K562 (cell line): Measurements from ENCODE around the gene BASP1. TPM values are rescaled to one million over a fixed set of nuclear protein-coding genes. Genes with fewer than 3 reads are reported as not detected.

Experiments used
- ATAC-seq: fragments of 200-7000 bp; cut with Tn5 transposase; 3 replicates; pipeline ENCODE4 v1.9.1; 2020; ENCODE audit warnings: moderate library complexity
- BruUV-seq: library from RNA; stranded (reverse); fragments of 400-500 nt; replicated peaks from 2 replicates; lab custom pipeline; 2021; lab: Mats Ljungman, UMichigan
- CTCF ChIA-PET: fragments of 300-600 bp; formaldehyde crosslinking; extraction: SDS; loops from one replicate; lab custom pipeline; 2021; ENCODE audit warnings: low intra/inter-chr PET ratio; lab: Yijun Ruan, JAX
- POLR2A ChIA-PET: fragments of 300-600, 350-650 bp; sonication (Branson Sonifier 250); formaldehyde crosslinking; extraction: SDS; loops from one replicate; lab custom pipeline; 2021; ENCODE audit warnings: antibody characterized with exemption, inconsistent platforms; lab: Yijun Ruan, JAX
- DNase-seq, 4 experiments: peaks; one replicate each; pipeline versions ENCODE4 v3.0.0 to v3.0.0-alpha.2; 2011 to 2018; ENCODE audit warnings: low spot score in 3 of 4, mixed read lengths in 3 of 4; ENCODE audit errors: extremely low read depth in 1 of 4
- FAIRE-seq: peaks from 2 replicates; lab custom pipeline; 2011; peaks lifted over from hg19 to GRCh38; lab: Jason Lieb, UNC
- H2AFZ ChIP-seq: 2 replicates; pipeline ENCODE4 v1.6.0; 2011; ENCODE audit warnings: low read depth, low read length, control low read depth, inconsistent platforms
- H3K27ac ChIP-seq: fragments of 200-600 bp; 3 replicates; pipeline ENCODE4 v1.8.0; 2011; ENCODE audit warnings: low read depth, mild to moderate bottlenecking, control low read depth, inconsistent platforms, low read length, moderate library complexity, mixed read lengths; ENCODE audit errors: extremely low read depth
- H3K27me3 ChIP-seq, 2 experiments: fragments of 300-600 bp in 1 of 2; 2 replicates in 1 of 2; 3 replicates in 1 of 2; pipeline versions ENCODE4 v1.6.0 to v1.8.0; 2011; ENCODE audit warnings: inconsistent platforms in 2 of 2, low read length in 2 of 2, mild to moderate bottlenecking in 1 of 2, mixed read lengths in 1 of 2, moderate library complexity in 1 of 2; ENCODE audit not compliant: control insufficient read depth in 2 of 2, insufficient read depth in 2 of 2
- H3K36me3 ChIP-seq: fragments of 300-600 bp; 3 replicates; pipeline ENCODE4 v1.8.0; 2011; ENCODE audit warnings: mild to moderate bottlenecking, low read length, inconsistent platforms; ENCODE audit not compliant: control insufficient read depth, insufficient read depth
- H3K4me1 ChIP-seq, 2 experiments: fragments of 200-600 bp in 1 of 2; replicated peaks in 1 of 2; 2 replicates in 1 of 2; 3 replicates in 1 of 2; pipeline versions ENCODE4 v1.5.1 to v1.8.0; 2011; ENCODE audit warnings: inconsistent platforms in 2 of 2, low read length in 2 of 2, mild to moderate bottlenecking in 1 of 2, mixed read lengths in 1 of 2, moderate library complexity in 1 of 2; ENCODE audit not compliant: control insufficient read depth in 2 of 2, insufficient read depth in 2 of 2
- H3K4me2 ChIP-seq: 2 replicates; pipeline ENCODE4 v1.6.1; 2011; ENCODE audit warnings: low read length, control low read depth, inconsistent platforms, mixed read lengths; ENCODE audit not compliant: insufficient read depth
- H3K4me3 ChIP-seq: fragments of 200-600 bp; sonication (generic), shearing (Covaris generic); 2 replicates; pipeline ENCODE4 v1.5.1; 2016; ENCODE audit warnings: control low read depth, inconsistent platforms
- H3K79me2 ChIP-seq: fragments of 200-600 bp; 3 replicates; pipeline ENCODE4 v1.8.0; 2011; ENCODE audit warnings: low read length, inconsistent platforms; ENCODE audit not compliant: control insufficient read depth, insufficient read depth
- H3K9ac ChIP-seq, 2 experiments: 2 replicates each; pipeline versions ENCODE4 v1.6.0 to v1.6.1; 2011; ENCODE audit warnings: low read depth in 2 of 2, low read length in 2 of 2, control low read depth in 1 of 2, inconsistent platforms in 1 of 2, mild to moderate bottlenecking in 1 of 2, mixed read lengths in 1 of 2; ENCODE audit not compliant: insufficient read depth in 1 of 2
- H3K9me1 ChIP-seq: one replicate; pipeline ENCODE4 v1.6.0; 2011; ENCODE audit warnings: inconsistent platforms, mild to moderate bottlenecking, low read length, moderate library complexity; ENCODE audit not compliant: control insufficient read depth, insufficient read depth
- H3K9me3 ChIP-seq: replicated peaks from 2 replicates; pipeline ENCODE4 v1.5.1; 2011; ENCODE audit warnings: low read depth, low read length, inconsistent platforms; ENCODE audit not compliant: control insufficient read depth, insufficient read depth
- H4K20me1 ChIP-seq: replicated peaks from 2 replicates; pipeline ENCODE4 v1.6.1; 2011; ENCODE audit warnings: low read length, inconsistent platforms, mixed read lengths; ENCODE audit not compliant: control insufficient read depth, insufficient read depth
- CUX1 ChIP-seq: fragments of 200-800 bp; sonication (Bioruptor generic); IDR thresholded peaks from 2 replicates; pipeline ENCODE4 v1.6.1; 2016; ENCODE audit warnings: missing genetic modification characterization, missing compliant biosample characterization
- DACH1 ChIP-seq: fragments of 450-650 bp; IDR thresholded peaks from 2 replicates; pipeline ENCODE4 v1.6.1; 2018; ENCODE audit not compliant: partially characterized antibody
- GABPB1 ChIP-seq: sonication (generic); formaldehyde crosslinking; IDR thresholded peaks from 2 replicates; pipeline ENCODE4 v1.8.0; 2022; ENCODE audit warnings: mild to moderate bottlenecking, missing genetic modification reagents
- JUN ChIP-seq, 2 experiments: sonication (generic) in 1 of 2; formaldehyde crosslinking in 1 of 2; IDR thresholded peaks; 2 replicates each; pipeline versions ENCODE4 v1.6.1 to v1.8.0; 2012 to 2022; ENCODE audit warnings: borderline replicate concordance in 2 of 2, mild to moderate bottlenecking in 2 of 2, improper control_type of control experiment in 1 of 2, low read depth in 1 of 2, low read length in 1 of 2, missing genetic modification reagents in 1 of 2
- KAT7 ChIP-seq: sonication (generic); formaldehyde crosslinking; IDR thresholded peaks from 2 replicates; pipeline ENCODE4 v1.8.0; 2022; ENCODE audit warnings: missing genetic modification reagents, mild to moderate bottlenecking, borderline replicate concordance
- MNT ChIP-seq, 2 experiments: fragments of 450-650 bp; conservative IDR thresholded peaks; 2 replicates each; pipeline ENCODE4 v1.6.1; 2017; ENCODE audit warnings: mild to moderate bottlenecking in 2 of 2, moderate library complexity in 2 of 2
- RBM39 ChIP-seq: fragments of 200-400 bp; formaldehyde crosslinking; optimal IDR thresholded peaks from 2 replicates; pipeline ENCODE3; 2018; ENCODE audit warnings: low read depth, low read length
- TFAM ChIP-seq: fragments of 250-450 bp; sonication (Bioruptor Pico); conservative IDR thresholded peaks from 2 replicates; pipeline ENCODE4 v1.5.0; 2021; ENCODE audit warnings: mild to moderate bottlenecking, moderate library complexity
- ZBTB5 ChIP-seq: fragments of 450-650 bp; IDR thresholded peaks from 2 replicates; pipeline ENCODE4 v1.6.1; 2017; ENCODE audit warnings: antibody characterized with exemption
- ZC3H4 ChIP-seq: sonication (generic); formaldehyde crosslinking; IDR thresholded peaks from 2 replicates; pipeline ENCODE4 v1.9.0; 2021; ENCODE audit warnings: missing genetic modification reagents, borderline replicate concordance
- ZNF263 ChIP-seq: sonication (generic); formaldehyde crosslinking; IDR thresholded peaks from 2 replicates; pipeline ENCODE4 v1.8.0; 2022; ENCODE audit warnings: mild to moderate bottlenecking, missing genetic modification reagents, borderline replicate concordance
- ZNF445 ChIP-seq: fragments of 250-450 bp; sonication (Bioruptor Pico); IDR thresholded peaks from 2 replicates; pipeline ENCODE4 v1.4.0; 2020; ENCODE audit warnings: low read depth, mild to moderate bottlenecking, moderate library complexity
- WGBS: fragments of 100-300 bp; shearing (Covaris generic); methylation state at CpG from one replicate; pipeline ENCODE4 v1.1.6; 2016; ENCODE audit warnings: low coverage, mixed read lengths; ENCODE audit not compliant: insufficient coverage; ENCODE audit errors: missing lambda C conversion rate; 5-methylcytosine and 5-hydroxymethylcytosine counted together
- in situ Hi-C: fragments of 300-500 bp; cut with MboI; formaldehyde crosslinking; loops from 4 replicates; pipeline ENCODE4 v1.15.0; 2018; ENCODE audit warnings: inconsistent platforms, mixed read lengths
- intact Hi-C: fragments of 100-400 bp; cut with micrococcal nuclease; formaldehyde crosslinking; loops from 2 replicates; pipeline ENCODE4 v1.14.2; 2022
- polyA plus RNA-seq, 8 experiments: library from polyadenylated mRNA; depleted of rRNA in 4 of 8; stranded (reverse) in 5 of 8; unstranded in 3 of 8; fragments of >200 nt; fragmentation: Nextera tagmentation in 2 of 8; fragmentation: Illumina TruSeq in 1 of 8; extraction: Ambion mirVana in 2 of 8; extraction: Trizol in 1 of 8; gene quantifications; 2 replicates each; pipeline versions ENCODE4 v1.2.1 to v1.2.3, GENCODE V29; 2011 to 2014; ENCODE audit warnings: inconsistent platforms in 1 of 8, missing spikeins in 1 of 8
- total RNA-seq, 7 experiments: library from RNA; depleted of rRNA in 6 of 7; stranded (reverse); fragments of >200 nt in 6 of 7; fragmentation: Illumina TruSeq in 2 of 7; extraction: Trizol in 2 of 7; gene quantifications; 2 replicates each; pipeline versions ENCODE4 v1.2.1 to v1.2.3, GENCODE V29; 2011 to 2021; ENCODE audit warnings: low replicate concordance in 1 of 7

The BASP1 gene
- total and polyA plus RNA-seq, 9 of the 15 experiments (the other 6 are each of a cell fraction or from before 2014, with no cell fraction given): 0.22 TPM; not detected in 8

GRCh38 chr5:17204133-17204489 lies 13.3 kb upstream of the BASP1 start:
- DNase-seq: no peak
- POLR2A ChIA-PET: no interaction called here
- Histone ChIP-seq H3K4me3 (no peak overlapping the region), H3K36me3 (no peaks in the 10 kb centered on the region), H3K27me3 (no peaks in the 10 kb centered on the region; a peak in 1 of 5 replicates), H4K20me1 (no peaks in the 10 kb centered on the region), H3K9me1 (no peaks in the 10 kb centered on the region), H3K9ac (no peak overlapping the region), H3K27ac (no peak overlapping the region), H3K4me1 (no peaks in the 10 kb centered on the region), H3K79me2 (no peaks in the 10 kb centered on the region), H3K9me3 (no peaks in the 10 kb centered on the region), H3K4me2 (no peak overlapping the region), H2AFZ (no peak overlapping the region)
- BruUV-seq: no TSS peak
- in situ Hi-C loops: no loop called here
- CTCF ChIA-PET: interaction anchor here (1.2 to 1.3 kb wide), 2 partner anchors 413 to 715 kb away, joined by 4 to 11 read pairs; no protein-coding TSS in a partner anchor
- intact Hi-C loops: no loop called here
- no peak for FAIRE-seq
- WGBS: 2% methylated on average over 6 of the region's 6 CpGs
- no peak for ATAC-seq
- TF ChIP-seq KAT7 (CRISPR knock-in tag) (no peak), GABPB1 (CRISPR knock-in tag) (no peak), MNT (conservative IDR thresholded peaks at IDR 0.05) (no peak), ZNF445 (CRISPR knock-in tag) (no peak), DACH1 (no peak), JUN (IDR thresholded peaks at IDR 0.05; ENCODE audit: borderline replicate concordance, low read depth, low read length) (no peak), JUN (CRISPR knock-in tag; IDR thresholded peaks at IDR 0.05; ENCODE audit: borderline replicate concordance) (no peak), ZBTB5 (no peak), TFAM (CRISPR knock-in tag) (no peak), CUX1 (CRISPR knock-in tag) (no peak), ZC3H4 (CRISPR knock-in tag) (no peak), ZNF263 (CRISPR knock-in tag) (no peak), RBM39 (no peak)
